Parathyroid adenoma (tissue), 2 donors: ENCODE measurements around the gene PUS7.
"Not testable (repeated sequence)": the region's sequence is repeated elsewhere in the genome, so short reads cannot be mapped to it uniquely, and the experiment has no call there.

Source experiments
- H2AFZ ChIP-seq: fragments of 300-600 bp; sonication (generic); one replicate; pipeline ENCODE4 v1.7.0; 2017; ENCODE audit warnings: antibody characterized with exemption, mild to moderate bottlenecking
- H3K27ac ChIP-seq: fragments of 300-600 bp; sonication (generic); one replicate; pipeline ENCODE4 v1.7.0; 2017
- H3K27me3 ChIP-seq: fragments of 300-600 bp; sonication (generic); one replicate; pipeline ENCODE4 v1.7.0; 2017; ENCODE audit warnings: low read length; ENCODE audit not compliant: control insufficient read depth, insufficient read depth
- H3K36me3 ChIP-seq: fragments of 300-600 bp; sonication (generic); one replicate; pipeline ENCODE4 v1.7.0; 2017; ENCODE audit warnings: low read length; ENCODE audit not compliant: control insufficient read depth, insufficient read depth
- H3K4me1 ChIP-seq: fragments of 300-600 bp; sonication (generic); one replicate; pipeline ENCODE4 v1.7.0; 2017; ENCODE audit warnings: control low read depth
- H3K4me2 ChIP-seq: fragments of 300-600 bp; sonication (generic); one replicate; pipeline ENCODE4 v1.7.0; 2017; ENCODE audit warnings: low read length
- H3K4me3 ChIP-seq: fragments of 300-600 bp; sonication (generic); one replicate; pipeline ENCODE4 v1.7.0; 2017; ENCODE audit warnings: low read depth, low read length
- H3K79me2 ChIP-seq: fragments of 300-600 bp; sonication (generic); one replicate; pipeline ENCODE4 v1.7.0; 2017; ENCODE audit warnings: control low read depth
- H3K9ac ChIP-seq: fragments of 300-600 bp; sonication (generic); one replicate; pipeline ENCODE4 v1.7.0; 2017; ENCODE audit warnings: mild to moderate bottlenecking
- H3K9me3 ChIP-seq: fragments of 300-600 bp; sonication (generic); one replicate; pipeline ENCODE4 v1.7.0; 2017; ENCODE audit warnings: low read length; ENCODE audit not compliant: control insufficient read depth
- CTCF ChIP-seq: fragments of 300-600 bp; sonication (generic); IDR thresholded peaks from one replicate; pipeline ENCODE4 v1.7.0; 2017; ENCODE audit warnings: antibody characterized with exemption, mild to moderate bottlenecking
- donor health status: primary hyperparathyroidism.

PUS7 gene

DNA sequence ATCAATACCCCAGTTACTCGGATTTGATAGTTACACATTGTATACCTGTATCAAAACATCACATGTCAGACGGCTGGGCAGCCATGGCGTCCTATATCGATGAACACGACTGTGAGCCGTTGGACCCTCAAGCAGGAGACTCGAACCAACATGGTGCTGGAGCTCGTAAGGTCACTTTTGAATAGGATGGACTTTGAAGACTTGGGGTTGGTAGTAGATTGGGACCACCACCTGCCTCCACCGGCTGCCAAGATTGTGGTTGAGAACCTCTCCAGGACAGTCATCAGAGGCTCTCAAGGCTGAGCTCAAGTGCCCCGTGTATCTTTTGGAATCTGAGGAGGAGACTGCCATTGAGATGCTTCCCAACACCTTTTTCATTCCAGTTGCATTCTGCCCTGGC is 8.1 kb upstream of the PUS7 start:
- TF ChIP-seq CTCF, result no peak
- Histone ChIP-seq H3K36me3 (no peaks in the 10 kb centered on the region), H3K27me3 (no peaks in the 10 kb centered on the region)

DNA sequence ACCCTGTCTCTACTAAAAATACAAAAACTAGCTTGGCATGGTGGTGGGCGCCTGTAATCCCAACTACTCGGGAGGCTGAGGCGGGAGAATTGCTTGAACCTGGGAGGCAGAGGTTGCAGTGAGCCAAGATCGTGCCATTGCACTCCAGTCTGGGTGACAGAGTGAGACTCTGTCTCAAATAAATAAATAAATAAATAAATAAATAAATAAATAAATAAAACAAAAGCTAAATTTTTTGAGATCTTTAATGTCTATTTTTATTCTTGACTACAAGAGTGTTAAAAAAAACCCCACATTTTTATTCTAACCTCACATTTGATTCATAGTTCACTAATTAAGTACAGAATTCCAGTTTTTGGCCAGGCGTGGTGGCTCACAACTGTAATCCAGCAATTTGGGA is 5.7 kb upstream of the PUS7 start:
- H3K36me3 ChIP-seq, H3K4me1 ChIP-seq: not testable (repeated sequence)

More for the DNA sequence above, 8.1 kb upstream of the PUS7 start:
- H3K79me2 ChIP-seq, result peaks cover 8% of the 10 kb centered on the region
- H3K4me3 ChIP-seq, result no peak overlapping the region
- H2AFZ ChIP-seq, result no peak overlapping the region
- no peaks in the 10 kb centered on the region for H3K9me3 ChIP-seq
- H3K4me1 ChIP-seq, result peaks cover 6% of the 10 kb centered on the region
- no peak overlapping the region for H3K9ac ChIP-seq
- no peak overlapping the region for H3K4me2 ChIP-seq
- H3K27ac ChIP-seq, result no peak overlapping the region

DNA sequence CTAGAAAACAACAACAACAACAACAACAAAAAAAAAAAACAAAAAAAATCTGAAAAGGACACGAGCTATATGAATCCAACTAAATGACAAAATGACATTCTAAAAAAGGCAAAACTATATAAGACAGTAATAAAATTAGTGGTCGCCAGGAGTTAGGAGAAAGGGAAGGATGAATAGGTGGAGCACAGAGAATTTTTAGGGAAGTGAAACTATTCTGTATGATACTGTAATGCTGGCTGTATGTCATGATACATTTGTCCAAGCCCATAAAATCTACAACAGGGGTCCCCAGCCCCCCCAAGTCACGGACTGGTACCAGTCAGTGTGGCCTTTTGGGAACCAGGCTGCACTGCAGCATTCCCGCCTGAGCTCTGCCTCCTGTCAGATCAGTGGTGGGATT is 2.8 kb upstream of the PUS7 start:
- no peak overlapping the region for H3K4me3 ChIP-seq
- H3K9ac ChIP-seq, result no peak overlapping the region
- H3K9me3 ChIP-seq, result no peaks in the 10 kb centered on the region
- H2AFZ ChIP-seq, result no peak overlapping the region
- peaks cover 1% of the 10 kb centered on the region for H3K79me2 ChIP-seq
- no peak for TF ChIP-seq CTCF
- H3K4me2 ChIP-seq, result no peak overlapping the region
- no peaks in the 10 kb centered on the region for H3K36me3 ChIP-seq
- H3K4me1 ChIP-seq, result peaks cover 12% of the 10 kb centered on the region
- no peak overlapping the region for H3K27ac ChIP-seq
- no peaks in the 10 kb centered on the region for H3K27me3 ChIP-seq

More for the DNA sequence above, 5.7 kb upstream of the PUS7 start:
- not testable (repeated sequence) for H3K27ac ChIP-seq, H3K79me2 ChIP-seq, H3K9me3 ChIP-seq, H2AFZ ChIP-seq, H3K4me3 ChIP-seq, H3K27me3 ChIP-seq, H3K4me2 ChIP-seq, H3K9ac ChIP-seq

- H3K9ac ChIP-seq, H3K36me3 ChIP-seq, H3K27me3 ChIP-seq, H2AFZ ChIP-seq, H3K4me3 ChIP-seq, H3K27ac ChIP-seq, H3K9me3 ChIP-seq, H3K79me2 ChIP-seq, H3K4me2 ChIP-seq: not testable (repeated sequence)
- H3K4me1 ChIP-seq, result peaks cover 12% of the 10 kb centered on the region
These were observed 2.4 kb upstream of the PUS7 start for GRCh38 chr7:105524423-105524822.

- Histone ChIP-seq H3K27me3 (no peaks in the 10 kb centered on the region), H3K27ac (peak overlapping the region; percentile 97), H2AFZ (peak overlapping the region; percentile 100), H3K36me3 (no peaks in the 10 kb centered on the region), H3K9ac (peak overlapping the region; percentile 92), H3K79me2 (peaks cover 25% of the 10 kb centered on the region), H3K4me2 (peak overlapping the region; percentile 95), H3K4me3 (peak overlapping the region; percentile 66), H3K9me3 (no peaks in the 10 kb centered on the region), H3K4me1 (peaks cover 12% of the 10 kb centered on the region)
- no peak for TF ChIP-seq CTCF
These were observed 899 bp downstream of the PUS7 start for GRCh38 chr7:105521027-105521716.

- peaks cover 28% of the 10 kb centered on the region for H3K79me2 ChIP-seq
- not testable (repeated sequence) for H3K4me3 ChIP-seq, H3K36me3 ChIP-seq, H3K27me3 ChIP-seq, H3K9me3 ChIP-seq, H3K9ac ChIP-seq, H3K4me2 ChIP-seq, H2AFZ ChIP-seq
- peaks cover 12% of the 10 kb centered on the region for H3K4me1 ChIP-seq
- peak overlapping the region; percentile 97 for H3K27ac ChIP-seq
These were observed 1.5 kb downstream of the PUS7 start for GRCh38 chr7:105520620-105521019.
